Prostate gland (tissue), 2 donors: ENCODE measurements around the gene UFSP2. TPM values are rescaled to one million over a fixed set of nuclear protein-coding genes. Genes with fewer than 3 reads are reported as not detected.

Source experiments
- DNase-seq: peaks from one replicate; pipeline ENCODE4 v3.0.0-alpha.2; 2019; ENCODE audit warnings: low spot score
- H3K27ac ChIP-seq, 2 donors: fragments of 200-600 bp; sonication (generic); 2 replicates each; pipeline ENCODE4 v1.5.1; 2017 to 2019
- H3K27me3 ChIP-seq: fragments of 200-600 bp; sonication (generic); replicated peaks from 2 replicates; pipeline ENCODE4 v1.5.1; 2019; ENCODE audit not compliant: insufficient read depth
- H3K36me3 ChIP-seq, 2 donors: fragments of 200-600 bp; sonication (generic); 1 replicate in 1 of 2; 2 replicates in 1 of 2; pipeline versions ENCODE4 v1.5.1 to v1.8.1; 2017 to 2019
- H3K4me1 ChIP-seq: fragments of 200-600 bp; sonication (generic); replicated peaks from 2 replicates; pipeline ENCODE4 v1.5.1; 2019
- H3K4me3 ChIP-seq, 2 donors: fragments of 200-600 bp; sonication (generic); 2 replicates each; pipeline ENCODE4 v1.5.1; 2017 to 2019
- H3K9me3 ChIP-seq: fragments of 200-600 bp; sonication (generic); 2 replicates; pipeline ENCODE4 v1.5.1; 2017
- POLR2A ChIP-seq: fragments of 450-650 bp; IDR thresholded peaks from one replicate; pipeline ENCODE4 v1.6.1; 2016; ENCODE audit warnings: antibody characterized with exemption, mild to moderate bottlenecking
- POLR2AphosphoS5 ChIP-seq: sonication (generic); formaldehyde crosslinking; IDR thresholded peaks from one replicate; pipeline ENCODE4 v1.6.1; 2017; ENCODE audit warnings: antibody characterized with exemption
- WGBS: methylation state at CpG from one replicate; pipeline ENCODE4 v1.1.5; 2018; 5-methylcytosine and 5-hydroxymethylcytosine counted together
- intact Hi-C: fragments of 100-400 bp; cut with DNase I; formaldehyde crosslinking; loops from one replicate; pipeline ENCODE4 v1.14.2; 2022
- total RNA-seq, 2 donors: library from RNA; depleted of rRNA; stranded (reverse); fragments of >200 nt; gene quantifications; one replicate each; pipeline ENCODE4 v1.1.0, GENCODE V29; 2016
- TF ChIP-seq, protein P1 (sequence below), 4 experiments: fragments of 200-600 bp in 2 of 4; fragments of 450-650 bp in 2 of 4; sonication (generic) in 2 of 4; IDR thresholded peaks; 1 replicate in 3 of 4; 2 replicates in 1 of 4; pipeline ENCODE4 v1.5.1; 2016 to 2019; ENCODE audit warnings: antibody characterized with exemption in 4 of 4, mild to moderate bottlenecking in 2 of 4, moderate library complexity in 2 of 4

Gene UFSP2
- total RNA-seq, 2 donors from 2014 or later = 32.1 to 42.7 TPM

DNA sequence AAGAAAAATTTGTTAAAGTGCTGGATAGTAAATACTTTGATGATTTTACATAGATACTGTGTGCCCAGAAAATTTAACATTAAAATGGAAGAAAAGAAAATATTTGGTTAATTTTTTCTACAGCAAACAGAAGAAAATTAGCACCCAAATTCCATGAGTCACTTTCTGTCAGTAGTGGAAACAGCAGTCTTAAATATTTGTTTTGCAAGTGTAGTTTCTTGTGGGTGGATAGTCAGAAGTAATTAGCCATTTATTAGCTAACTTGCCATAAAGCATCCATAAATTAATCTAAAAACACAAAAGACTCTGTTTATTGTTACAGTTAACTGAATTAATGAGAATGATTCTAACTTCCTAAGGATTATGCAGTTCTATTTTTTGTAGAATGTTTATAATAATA, 9.7 kb upstream of the UFSP2 start:
- TF ChIP-seq POLR2AphosphoS5 = no peak
- TF ChIP-seq, protein P1, sequence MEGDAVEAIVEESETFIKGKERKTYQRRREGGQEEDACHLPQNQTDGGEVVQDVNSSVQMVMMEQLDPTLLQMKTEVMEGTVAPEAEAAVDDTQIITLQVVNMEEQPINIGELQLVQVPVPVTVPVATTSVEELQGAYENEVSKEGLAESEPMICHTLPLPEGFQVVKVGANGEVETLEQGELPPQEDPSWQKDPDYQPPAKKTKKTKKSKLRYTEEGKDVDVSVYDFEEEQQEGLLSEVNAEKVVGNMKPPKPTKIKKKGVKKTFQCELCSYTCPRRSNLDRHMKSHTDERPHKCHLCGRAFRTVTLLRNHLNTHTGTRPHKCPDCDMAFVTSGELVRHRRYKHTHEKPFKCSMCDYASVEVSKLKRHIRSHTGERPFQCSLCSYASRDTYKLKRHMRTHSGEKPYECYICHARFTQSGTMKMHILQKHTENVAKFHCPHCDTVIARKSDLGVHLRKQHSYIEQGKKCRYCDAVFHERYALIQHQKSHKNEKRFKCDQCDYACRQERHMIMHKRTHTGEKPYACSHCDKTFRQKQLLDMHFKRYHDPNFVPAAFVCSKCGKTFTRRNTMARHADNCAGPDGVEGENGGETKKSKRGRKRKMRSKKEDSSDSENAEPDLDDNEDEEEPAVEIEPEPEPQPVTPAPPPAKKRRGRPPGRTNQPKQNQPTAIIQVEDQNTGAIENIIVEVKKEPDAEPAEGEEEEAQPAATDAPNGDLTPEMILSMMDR (IDR thresholded peaks at IDR 0.05) = no peak
- no peak for TF ChIP-seq POLR2A
- no peak for DNase-seq
- Histone ChIP-seq H3K27me3 (no peaks in the 10 kb centered on the region), H3K36me3 (no peaks in the 10 kb centered on the region), H3K4me1 (no peaks in the 10 kb centered on the region), H3K27ac (no peak overlapping the region), H3K4me3 (no peak overlapping the region), H3K9me3 (no peaks in the 10 kb centered on the region)
- intact Hi-C loops = no loop called here

DNA sequence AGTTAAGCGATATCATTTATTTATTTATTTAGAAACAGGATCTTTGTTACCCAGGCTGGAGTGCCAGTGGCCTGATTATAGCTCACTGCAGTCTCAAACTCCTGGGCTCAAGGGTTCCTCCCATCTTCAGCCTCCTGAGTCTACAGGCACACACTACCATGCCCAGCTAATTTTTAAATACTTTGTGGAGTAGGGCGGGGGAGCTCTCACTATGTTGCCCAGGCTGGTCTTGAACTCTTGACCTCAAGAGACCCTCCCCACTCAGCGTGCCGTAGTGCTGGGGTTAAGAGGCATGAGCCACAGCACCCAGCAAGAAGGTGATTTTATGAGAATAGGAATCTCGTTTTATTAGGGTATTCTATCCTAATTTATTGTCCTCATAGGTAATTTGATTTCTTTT, 3.9 kb upstream of the UFSP2 start:
- Histone ChIP-seq H3K9me3 (no peaks in the 10 kb centered on the region), H3K4me1 (no peaks in the 10 kb centered on the region), H3K27ac (no peak overlapping the region), H3K36me3 (no peaks in the 10 kb centered on the region), H3K4me3 (no peak overlapping the region), H3K27me3 (no peaks in the 10 kb centered on the region)
- no peak for DNase-seq
- intact Hi-C loops = loop anchor here (5.0 kb wide), 1 partner anchor 38 kb away; no protein-coding TSS in a partner anchor
- TF ChIP-seq, protein P1 (IDR thresholded peaks at IDR 0.05) = no peak
- no peak for TF ChIP-seq POLR2A
- TF ChIP-seq POLR2AphosphoS5 = no peak
- WGBS = 41% methylated on average over 5 of the region's 5 CpGs

DNA sequence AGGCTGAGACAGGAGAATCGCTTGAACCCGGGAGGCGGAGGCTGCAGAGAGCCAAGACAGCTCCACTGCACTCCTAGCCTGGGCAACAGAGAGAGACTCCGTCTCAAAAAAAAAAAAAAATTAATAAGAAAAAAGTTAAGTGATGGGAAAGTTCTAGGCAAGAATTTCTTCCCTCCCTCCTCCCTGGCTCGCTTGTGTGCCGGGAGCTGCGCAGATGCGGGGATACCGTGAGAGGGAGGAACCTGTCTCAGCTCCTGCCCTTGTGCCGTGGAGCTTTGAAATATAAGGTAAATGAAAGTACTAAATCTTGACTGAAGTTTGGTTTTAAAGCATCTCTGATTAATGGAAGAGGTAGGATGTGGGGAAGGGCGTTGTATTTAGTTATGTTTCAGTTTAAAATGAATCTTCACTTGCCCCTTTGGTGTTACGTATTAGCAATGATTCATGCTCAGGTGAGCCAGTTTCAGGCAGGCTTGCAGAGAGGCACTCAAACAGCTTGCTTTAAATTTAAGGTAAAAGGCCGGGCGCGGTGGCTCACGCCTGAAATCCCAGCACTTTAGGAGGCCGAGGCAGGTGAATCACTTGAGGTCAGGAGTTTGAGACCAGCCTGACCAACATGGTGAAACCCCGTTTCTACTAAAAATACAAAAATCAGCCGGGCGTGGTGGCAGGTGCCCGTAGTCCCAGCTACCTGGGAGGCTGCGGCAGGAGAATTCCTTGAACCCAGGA, 1.4 kb upstream of the UFSP2 start:
- TF ChIP-seq POLR2A = no peak
- TF ChIP-seq, protein P1 (IDR thresholded peaks at IDR 0.05) = no peak
- no peak for TF ChIP-seq POLR2AphosphoS5
- intact Hi-C loops = loop anchor here (5.0 kb wide), 1 partner anchor 40 kb away; no protein-coding TSS in a partner anchor
- no peak for DNase-seq
- WGBS = 91% methylated on average over 22 of the region's 22 CpGs
- no peaks in the 10 kb centered on the region for H3K36me3 ChIP-seq
- H3K4me3 ChIP-seq = no peak overlapping the region
- H3K4me1 ChIP-seq = no peaks in the 10 kb centered on the region
- H3K27ac ChIP-seq = no peak overlapping the region
- H3K27me3 ChIP-seq = no peaks in the 10 kb centered on the region
- H3K9me3 ChIP-seq = no peaks in the 10 kb centered on the region

DNA sequence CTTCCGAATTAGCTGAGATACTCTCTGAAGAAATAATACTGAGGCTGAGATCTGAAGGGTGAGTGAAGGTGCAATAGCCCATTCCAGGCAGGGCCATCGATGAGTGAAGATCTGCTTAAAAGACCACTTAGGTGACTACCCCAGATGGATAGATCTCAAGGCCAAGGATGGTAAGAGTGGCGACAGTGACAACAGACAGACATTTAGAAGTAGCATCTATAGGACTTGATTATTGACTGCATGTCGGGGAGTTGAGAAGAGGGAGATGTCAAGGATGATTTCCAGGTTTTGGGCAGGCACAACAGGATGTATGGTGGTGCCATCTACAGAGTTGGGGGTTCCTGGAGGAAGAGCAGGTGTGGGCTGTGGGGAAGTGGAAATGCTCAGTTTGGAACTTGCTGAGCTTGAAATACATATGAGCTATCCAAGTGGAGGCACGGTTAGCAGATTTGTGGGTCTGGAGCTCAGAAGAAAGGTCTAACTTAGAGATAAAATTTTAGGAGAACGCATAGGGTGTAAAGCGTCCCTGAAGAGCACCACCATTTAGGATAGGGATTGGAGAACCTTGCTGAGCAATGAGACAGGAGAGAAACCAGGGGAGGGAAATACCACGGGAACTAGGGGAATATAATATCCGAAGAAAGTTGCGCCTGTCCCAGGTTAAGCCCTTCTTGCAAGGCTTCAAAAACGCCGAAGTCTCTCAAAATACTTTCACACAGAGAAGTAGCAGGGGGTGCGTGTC, 688 bp downstream of the UFSP2 start:
- 14% methylated on average over 13 of the region's 13 CpGs for whole genome bisulfite sequencing
- intact Hi-C loops = loop anchor here (5.0 kb wide), 1 partner anchor 42 kb away; no protein-coding TSS in a partner anchor
- Histone ChIP-seq H3K27me3 (no peaks in the 10 kb centered on the region), H3K4me3 (peak overlapping the region; percentile 65 to 76), H3K9me3 (no peaks in the 10 kb centered on the region), H3K36me3 (no peaks in the 10 kb centered on the region), H3K27ac (peak overlapping the region; percentile 94 to 95), H3K4me1 (no peaks in the 10 kb centered on the region)
- peak; percentile 26 for DNase-seq
- TF ChIP-seq POLR2AphosphoS5 (no peak), POLR2A (no peak)
- TF ChIP-seq, protein P1 (IDR thresholded peaks at IDR 0.05) = no peak
